ENCODE results near the gene RASGRP2.

Gene RASGRP2

DNA sequence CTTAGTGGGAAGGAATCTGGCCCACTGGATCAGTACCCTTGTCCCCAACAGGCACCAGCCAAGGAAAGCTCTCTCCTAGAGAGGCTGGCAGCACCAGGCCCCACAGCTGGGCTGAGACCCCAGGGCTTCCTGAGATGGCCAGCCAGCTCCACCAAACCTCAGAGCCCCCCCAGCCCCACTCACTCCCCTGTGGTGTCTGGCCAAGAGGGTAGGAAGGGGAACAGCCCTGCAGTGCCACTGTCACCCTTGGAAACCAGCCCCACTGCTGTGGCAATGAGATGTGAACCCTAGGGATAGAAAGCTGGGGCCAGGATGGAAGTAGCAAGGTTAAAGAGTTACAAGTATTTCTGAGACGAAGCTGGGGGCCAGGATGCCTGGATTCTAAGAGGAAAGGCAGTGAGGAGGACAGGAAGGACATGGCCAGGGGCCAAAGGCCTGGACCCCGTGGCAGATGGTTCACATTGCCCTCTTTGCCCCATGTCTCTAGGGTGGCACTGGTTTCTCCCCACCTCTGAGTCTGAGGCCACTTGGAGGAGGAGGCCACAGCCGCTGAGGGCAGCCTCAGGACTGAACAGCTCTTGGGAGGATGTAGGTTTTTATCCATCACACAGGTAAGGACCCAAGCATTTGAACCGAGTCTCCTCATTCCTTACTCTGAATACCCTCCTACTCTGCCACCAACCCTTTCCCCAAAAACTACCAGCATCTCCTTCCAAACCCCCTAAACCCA is 49.8 kb downstream of the RASGRP2 start:
- DNase-seq: no peak

DNA sequence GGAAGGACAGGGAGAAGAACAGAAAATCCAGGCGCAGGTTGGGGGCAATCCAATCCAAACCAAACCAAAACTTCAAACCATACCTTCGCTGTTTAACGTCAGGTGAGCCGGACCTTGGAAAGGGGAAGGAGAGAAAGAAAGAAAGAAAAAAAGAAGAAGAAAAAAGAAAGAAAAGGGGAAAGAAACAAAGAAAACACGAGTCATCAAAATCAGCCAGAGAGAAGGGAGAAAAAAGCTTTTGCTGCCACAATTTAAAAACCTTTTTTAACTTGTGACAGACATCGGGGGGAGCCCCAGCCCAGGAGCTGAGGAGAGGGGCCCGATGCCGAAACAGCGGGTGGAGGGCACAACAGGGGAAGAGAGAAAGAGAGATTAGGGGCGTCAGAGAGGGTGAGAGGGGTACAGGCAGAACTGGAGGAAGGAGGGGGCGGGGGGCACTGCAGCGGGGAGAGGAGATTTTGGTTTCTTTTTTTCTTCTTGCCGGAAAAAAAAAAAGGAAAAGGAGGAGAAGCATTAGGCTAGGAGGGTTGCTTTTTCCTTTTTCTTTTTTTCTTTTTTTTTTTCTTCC is 51.1 kb downstream of the RASGRP2 start:
- DNase-seq: no peak

DNA sequence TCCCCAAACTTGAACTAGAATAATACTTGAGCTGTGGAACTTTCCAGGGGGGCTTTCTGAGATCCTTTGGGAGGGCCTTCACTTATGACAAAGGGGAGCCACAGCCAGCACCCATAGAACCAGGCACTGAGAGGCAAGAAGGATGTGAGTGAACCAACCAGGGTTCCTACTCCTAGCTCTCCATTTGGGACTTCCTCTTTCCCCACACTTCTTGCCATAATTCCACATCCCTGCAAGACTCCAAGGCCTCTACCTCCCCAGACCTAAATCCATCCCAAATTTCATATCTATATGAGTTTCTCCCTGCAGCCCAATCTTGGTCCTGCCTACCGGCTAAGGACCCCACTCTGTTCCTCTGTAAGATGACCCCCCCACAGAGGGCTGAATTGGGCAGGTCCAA is 52.4 kb downstream of the RASGRP2 start:
- DNase-seq: no peak

DNA sequence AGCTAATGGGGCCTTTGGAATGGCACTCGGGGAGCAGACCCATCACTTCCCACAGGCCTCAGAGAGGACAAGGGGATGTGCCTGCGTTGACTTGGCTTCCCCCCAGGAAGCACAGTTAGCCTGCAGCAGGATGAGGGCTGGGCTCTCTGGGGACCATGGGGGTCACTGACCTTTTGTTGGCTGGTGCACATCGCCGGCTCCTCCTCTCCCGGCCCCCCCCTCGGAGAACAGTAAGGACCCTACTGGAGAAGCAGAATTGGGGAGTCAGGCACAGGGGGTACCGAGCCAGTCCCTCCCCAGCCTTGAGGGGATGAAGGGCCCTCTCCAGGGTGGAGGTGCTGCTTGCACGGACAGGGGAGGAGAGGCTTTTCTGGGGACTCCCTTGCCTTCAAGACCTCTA is 53.7 kb downstream of the RASGRP2 start:
- DNase-seq: no peak

DNA sequence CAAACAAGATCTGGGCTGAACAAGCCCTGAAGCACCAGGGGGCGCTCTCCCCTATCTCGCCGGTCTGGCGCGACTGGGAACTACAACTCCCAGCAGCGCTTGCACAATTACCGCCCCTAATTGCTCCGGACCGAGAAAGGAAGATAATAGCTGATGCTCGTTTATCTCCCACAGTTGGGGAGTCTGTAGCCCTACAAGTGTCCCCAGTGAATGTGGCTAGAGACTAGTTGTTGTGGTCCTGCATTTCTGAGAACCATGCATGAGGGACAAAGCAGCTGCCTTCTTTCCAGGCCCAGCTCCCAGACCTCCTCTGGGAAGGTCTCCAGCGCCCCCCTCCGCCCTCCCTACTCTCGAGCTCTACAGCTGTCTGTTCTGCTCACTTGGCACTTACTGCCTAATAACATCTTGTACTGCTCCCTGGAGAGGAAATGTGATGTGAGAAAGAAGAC is 55.4 kb downstream of the RASGRP2 start:
- peak; percentile 90 for DNase-seq

DNA sequence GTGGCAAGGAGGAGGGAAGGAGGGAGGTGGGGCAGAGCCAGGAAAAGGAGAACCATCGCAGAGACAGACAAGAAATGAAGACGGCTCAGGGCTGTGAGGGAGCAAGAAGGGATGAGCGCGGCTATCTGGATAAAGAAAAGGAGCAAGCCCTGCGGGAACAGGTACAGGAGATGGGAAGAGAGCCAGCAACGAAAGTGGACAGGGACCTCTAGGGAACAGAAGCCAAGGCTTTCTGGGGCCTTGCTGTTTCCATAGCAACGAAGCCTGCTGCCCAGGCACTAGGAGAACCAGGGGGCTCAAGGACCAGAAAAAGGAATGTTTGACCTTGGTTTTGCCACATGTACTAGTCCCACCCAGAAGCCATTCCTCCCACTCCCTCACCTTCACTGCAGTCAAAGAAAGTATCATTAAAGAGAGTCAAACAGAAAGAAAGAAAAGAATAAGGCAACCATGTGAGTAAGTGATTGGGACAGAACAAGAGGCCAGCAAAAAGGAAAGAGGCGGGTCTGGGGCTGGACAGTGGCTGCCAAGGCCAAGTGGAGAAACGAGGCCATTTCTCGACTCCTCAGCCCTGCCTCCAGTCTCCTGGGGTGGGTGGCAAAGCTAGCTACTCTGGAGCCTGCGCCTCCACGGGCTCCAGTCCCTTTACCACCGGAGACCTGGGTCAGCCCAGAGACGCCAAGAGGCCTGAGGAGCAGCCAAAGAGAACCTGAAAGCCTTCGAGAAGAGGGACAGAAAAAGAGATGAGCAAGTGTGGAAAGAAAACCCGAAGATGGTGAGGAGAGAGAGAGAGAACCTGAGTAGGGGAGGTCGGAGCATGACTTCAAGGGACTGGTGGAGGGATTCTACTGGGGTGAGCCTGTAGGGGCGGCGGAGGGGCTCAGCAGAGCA is 56.1 kb downstream of the RASGRP2 start:
- DNase-seq: no peak

DNA sequence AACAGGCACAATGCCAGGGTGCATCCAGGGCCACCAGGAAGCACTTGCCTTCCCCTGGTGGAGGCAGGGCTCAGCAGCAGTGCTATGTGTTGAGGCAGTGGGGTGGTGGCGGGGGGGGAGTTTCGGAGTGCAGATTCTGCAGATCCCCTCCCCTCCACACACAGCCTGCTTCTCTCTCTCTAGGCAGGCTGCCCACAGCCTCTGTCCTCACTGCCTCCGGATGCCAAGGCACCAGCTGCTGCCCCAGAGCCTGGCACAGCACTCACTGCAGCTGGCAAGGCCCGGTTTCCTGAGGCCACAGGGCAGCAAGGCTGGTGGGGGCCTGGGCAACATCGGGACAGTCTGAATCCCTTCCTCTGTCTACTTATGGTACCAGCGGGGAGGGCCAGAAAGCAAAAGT is 56.7 kb downstream of the RASGRP2 start:
- DNase-seq: no peak

DNA sequence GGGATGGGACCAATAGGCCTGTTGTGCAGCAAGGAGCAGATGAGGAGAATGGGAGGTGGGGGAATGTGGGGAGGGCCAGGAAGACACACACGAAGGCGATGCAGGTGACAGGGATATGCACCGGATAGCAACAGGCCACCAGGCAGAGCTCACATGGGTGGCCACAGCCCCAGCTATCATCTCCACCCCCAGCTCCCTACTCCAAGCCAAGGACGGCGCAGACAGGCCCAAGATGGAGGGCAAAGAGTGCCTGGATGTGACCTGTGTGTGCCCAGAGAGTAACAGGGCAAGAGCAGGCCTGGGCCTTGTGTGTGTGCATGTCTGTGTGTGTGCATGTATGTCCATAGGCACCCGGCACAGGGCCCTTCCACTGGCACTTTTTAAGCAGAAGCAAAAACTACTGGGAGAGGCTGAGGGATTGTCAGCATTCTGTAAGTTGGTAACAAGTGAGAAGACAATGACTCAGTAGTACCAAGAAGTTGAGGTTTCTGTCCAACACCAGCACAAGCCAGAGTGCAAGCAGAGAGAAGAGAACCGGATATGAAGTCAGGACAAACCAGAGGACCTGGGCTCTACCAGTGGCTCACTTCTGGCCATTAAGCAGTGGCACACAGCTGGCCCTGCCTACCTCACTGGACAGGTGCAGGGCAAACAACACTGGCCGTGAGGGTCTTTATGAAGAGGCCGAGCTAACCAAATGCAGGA is 57.3 kb downstream of the RASGRP2 start:
- peak; percentile 48 for DNase-seq

DNA sequence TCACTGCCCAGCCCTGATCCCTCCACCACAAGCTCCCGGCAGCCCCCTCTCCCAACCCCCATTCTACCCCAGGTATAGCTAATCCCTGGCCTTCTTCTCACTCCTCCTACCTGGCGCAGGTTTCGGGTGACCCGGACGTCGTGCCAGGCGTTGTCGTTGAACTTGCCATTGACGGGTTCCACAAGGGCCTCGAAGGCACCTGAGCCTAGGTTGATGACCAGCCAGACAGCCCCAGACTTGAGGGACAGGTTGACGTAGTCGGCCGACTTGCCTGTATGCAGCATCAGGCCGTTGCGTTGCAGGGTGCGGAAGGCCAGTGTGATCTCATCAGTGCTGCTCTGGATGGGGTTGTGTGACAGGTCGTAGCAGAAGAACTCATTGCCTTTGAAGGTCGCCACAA is 58.4 kb downstream of the RASGRP2 start:
- no peak for DNase-seq

DNA sequence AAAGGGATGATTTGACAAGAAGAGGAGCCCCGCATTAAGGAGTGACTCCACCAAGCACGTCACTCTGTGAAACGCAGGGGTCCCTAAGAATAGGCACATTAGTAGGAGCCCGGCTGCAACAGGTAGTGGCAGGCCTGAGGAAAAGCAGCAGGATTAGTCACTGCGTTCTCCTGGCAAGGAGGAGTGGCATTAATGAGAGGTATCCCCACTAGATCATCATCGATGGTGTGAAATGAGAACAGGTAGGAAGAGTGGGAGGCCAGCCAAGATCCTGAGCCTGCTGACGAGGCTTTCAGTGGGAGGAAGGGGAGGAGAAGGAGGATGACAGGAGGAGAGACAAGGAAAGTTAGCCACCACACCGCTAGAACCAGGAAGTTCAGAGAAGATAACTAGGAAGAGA is 59.6 kb downstream of the RASGRP2 start:
- DNase-seq: no peak

DNA sequence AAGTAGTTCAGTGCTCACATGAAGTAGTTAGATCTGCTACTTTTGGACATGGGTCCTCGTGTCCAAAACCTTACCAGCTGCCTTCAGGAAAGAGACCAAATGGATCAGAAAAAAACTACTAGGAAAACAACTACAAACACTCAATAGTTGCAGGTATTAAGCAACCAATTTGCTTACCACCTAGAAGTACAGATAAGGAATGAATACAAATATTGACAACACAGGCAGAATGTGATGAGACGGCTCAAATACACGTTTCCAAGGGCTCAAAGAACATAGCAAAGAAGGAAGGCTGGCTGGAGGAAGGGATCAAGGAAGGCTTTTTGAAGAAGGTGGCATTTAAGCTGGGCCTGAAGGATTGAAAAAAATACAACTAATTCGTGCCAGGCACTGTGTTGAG is 62.8 kb downstream of the RASGRP2 start:
- no peak for DNase-seq

DNA sequence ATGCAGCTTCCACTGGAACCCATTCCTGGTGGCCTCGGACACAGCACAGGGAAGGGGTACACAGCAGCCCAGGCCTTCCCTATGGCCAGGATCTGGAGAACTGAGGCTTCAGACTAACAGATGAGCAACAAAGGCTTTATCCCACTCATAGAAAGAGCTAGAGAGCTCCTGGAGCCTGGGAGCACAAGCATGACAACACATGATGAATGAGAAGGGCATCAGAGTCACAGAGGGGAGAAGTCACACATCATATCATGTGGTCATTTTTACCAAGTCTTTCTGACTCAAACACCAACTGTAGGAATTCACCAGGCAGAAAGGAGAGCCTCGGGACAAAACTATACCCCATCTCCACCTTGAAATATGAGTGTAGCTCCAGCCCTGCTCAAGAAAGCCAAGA is 64.1 kb downstream of the RASGRP2 start:
- DNase-seq: peak; percentile 73

DNA sequence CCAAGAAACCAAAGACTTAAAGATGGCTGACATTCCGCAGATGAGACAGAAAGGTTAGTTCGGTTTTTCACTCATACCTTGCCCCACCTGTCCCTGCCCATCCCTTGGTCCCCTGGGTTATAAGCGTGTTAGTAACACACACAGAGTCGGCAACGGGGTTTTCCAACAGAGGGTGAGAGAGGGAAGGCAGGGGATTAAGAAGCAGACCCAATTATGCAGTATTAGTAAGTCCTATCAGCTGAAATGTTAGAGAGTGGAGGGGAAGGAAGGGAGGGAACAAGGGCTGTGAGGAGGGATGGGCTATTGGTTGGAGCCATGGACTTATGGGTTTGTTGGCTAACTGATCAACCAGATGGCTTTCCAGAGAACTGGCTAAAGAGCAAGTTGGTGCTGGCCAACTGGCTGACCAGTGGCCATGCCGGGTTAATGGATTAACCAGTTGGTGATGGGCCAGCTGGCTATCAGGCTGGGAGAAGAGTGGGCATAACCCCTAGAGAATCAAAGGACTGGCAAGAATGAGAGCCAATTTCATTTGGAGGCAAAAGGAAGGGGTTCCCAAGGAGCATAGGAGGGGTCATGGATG is 66.4 kb downstream of the RASGRP2 start:
- no peak for DNase-seq
